Stimulated activated CD8-positive, alpha-beta memory T cell treated with anti-CD3 and anti-CD28 coated beads, Interleukin-12 subunit alpha, Interleukin-12 subunit beta, amount 100 ng/mL, for 24 hours (primary cell): Measurements from ENCODE around the gene GSK3A.
A peak's percentile ranks its signal among the peaks of the same experiment; 100 is the strongest.

Experiments used
- DNase-seq: peaks from one replicate; pipeline ENCODE4 v3.0.0-alpha.2; 2020; ENCODE audit errors: extremely low read depth

GSK3A gene

DNA sequence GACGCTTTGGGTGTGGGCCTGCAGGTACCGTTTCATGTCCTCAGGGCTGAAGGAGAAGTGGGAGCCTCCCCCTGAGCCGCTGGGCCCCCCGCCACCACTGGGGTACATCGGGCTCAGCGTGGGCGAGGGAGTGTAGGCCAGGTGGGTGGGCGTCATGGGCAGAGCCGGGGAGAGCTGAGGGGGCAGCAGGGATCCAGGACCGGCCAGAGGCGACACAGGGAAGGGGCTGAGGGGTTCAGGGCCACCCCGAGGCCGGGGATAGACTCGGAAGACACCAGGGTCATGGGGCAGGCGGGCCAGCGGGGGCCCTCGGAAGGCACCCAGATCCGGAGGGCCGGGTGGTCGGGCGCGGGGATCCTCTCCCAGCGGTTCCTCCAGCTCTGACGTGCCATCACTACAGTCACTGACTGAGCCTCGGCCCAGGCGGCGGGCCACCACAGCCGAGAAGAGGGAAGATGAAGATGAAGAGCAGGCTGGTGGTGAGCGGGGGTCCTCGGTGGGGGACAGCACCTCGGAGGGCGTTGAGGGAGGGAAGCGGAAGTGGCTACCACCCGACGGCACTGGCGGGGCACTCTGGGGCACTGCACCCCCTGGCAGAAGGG is 6.8 kb upstream of the GSK3A start:
- DNase-seq = no peak

DNA sequence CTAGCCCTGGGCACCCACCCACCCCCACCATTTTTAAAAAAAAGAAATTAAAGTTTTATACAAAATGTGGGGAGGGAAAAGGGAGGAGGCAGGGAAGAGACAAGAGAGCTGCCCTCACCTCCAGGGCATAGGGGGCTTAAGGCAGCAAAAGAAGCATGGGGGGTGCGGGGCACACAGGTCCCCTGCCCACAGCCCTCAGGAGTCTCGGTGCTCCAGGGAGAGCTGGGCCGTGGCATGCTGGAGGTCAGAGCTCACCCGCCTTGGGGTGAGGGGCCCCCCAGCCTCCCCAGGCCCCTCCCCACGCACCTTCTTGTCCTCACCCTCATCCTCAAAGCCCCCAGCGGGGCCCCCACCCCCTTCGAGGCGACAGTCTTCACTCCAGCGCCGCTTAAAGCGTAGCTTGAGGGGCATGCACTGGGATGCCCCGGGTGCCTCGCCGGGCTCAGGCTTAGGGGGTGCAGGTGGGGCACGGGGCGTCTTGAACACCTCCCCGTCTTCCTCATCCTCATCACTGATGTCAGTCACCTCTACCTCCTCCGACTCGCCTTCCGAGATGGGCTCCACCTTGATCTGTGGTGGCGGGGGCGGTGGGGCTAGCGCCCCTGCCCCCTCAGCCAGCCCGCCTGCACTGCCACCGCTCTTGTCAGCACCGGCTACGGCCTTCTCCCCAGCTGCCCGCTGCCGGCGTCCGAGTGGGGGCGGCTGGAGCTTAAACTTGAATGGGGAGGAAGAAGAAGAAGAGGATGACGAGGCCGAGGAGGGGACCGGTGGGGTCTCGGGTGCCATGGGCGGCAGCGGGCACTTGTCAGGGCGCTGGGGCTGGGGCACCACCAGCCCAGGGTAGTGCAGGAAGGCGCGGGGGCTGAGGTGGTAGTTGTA is 6.1 kb upstream of the GSK3A start:
- no peak for DNase-seq

DNA sequence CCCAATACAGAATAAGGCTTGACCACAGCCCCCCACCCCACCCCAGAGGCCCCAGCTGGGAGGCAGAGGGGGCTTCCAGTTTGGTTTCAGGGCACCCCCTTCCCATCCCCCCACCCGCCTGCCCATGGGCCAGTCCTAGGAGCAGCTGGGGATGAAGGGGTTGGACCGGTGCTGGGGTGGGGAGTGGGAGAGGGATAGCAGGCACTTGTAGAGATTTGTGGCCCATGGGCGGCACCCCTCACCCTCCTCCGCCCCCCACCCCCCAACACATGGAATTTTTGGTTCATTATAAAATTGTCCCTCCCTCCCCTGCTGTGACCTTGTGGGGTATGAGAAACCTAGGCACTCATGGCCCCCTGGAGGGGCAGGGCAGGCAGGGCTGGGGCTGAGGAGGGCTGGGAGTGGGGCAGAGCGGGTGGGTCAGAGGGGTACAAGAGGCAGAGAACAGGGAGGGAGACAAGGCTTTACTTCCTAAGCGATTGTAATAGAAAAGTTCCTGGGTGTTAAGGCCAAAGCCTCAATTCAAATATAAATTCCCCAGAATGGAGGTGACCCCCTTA is 5.3 kb upstream of the GSK3A start:
- DNase-seq = no peak

DNA sequence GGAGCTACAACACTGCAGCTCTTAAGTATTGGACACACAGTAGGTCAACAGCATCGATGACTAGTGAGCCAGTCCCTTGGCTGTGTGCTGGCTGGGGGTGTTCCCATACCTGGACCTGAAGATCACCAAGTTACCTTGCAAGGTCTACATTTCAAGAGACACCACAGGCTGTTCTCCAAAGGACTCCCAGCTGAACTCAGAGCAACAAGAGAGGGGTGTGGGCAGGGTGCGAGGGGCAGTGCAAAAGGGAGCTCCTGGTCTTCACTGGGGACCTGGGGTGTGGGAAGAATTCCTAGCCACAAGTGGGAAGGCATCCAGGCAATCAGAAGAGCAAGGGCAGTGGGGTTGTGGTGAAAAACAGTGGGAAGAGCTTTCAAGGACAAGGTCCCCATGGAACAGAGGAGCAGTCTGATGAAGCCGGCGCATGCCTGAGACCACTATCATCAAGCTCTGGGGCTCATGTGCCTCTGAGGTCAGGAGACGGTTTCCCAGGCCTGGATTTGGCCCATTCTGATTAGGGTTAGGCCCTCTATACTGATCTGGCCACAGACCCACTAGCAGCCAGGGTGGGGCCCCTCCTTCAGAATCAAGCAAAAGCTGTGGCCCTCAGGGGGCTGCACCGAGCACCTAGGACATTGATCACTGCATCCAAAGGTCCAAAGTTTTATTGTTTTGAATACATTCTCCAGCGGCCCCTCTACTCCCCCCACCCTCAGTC is 4.7 kb upstream of the GSK3A start:
- no peak for DNase-seq

DNA sequence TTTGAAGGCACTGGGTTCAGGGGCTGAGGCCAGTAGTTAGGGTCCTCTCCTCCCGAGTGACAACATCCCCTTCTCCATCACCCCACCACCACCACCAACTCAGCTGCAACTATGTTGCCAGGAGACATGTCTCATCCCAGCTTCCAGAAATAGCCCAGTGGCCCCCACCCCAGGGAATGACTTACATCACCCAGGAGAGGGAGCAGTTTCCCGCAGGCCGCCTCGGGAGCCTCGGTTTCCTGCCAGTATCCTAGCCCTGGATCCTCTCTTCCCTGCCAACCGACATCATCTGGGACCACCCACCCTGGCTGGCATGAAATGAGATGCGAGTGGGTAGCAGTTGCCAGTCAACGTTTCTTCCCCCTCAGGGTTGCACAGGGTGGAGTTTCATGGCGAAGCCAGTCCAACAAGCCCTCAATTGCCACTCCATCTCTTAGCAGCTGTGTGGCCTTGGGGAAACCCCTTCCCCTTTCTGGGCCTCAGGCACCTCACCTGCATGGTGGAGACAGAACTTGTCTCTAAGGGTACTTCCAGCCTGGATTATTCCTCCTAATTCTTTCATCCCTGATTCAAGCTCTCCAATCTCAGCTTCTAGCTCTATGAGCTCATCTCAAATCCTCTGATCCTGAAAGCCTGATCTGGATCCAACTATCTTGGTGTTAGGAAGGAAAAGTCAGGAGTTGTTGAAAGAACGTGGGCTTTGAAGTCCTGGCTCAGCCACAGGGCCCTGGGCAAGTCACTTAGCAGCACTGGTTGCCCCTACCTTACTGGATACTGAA is 3.9 kb upstream of the GSK3A start:
- DNase-seq = no peak

DNA sequence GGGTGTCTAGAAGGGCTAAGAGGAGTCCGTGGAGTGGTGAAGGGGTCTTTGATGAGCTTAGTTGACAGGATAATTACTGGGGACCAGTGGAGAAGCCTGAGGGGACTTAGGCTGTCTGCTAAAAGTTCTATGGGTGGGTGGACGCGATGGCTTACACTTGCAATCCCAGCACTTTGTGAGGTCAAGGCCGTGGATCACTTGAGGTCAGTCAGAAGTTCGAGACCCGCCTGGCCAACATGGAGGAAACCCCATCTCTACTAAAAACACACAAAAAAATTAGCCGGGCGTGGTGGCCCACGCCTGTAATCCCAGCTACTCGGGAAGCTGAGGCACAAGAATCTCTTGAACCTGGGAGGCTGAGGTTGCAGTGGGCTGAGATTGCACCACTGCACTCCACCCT is 2.8 kb upstream of the GSK3A start:
- DNase-seq = no peak

DNA sequence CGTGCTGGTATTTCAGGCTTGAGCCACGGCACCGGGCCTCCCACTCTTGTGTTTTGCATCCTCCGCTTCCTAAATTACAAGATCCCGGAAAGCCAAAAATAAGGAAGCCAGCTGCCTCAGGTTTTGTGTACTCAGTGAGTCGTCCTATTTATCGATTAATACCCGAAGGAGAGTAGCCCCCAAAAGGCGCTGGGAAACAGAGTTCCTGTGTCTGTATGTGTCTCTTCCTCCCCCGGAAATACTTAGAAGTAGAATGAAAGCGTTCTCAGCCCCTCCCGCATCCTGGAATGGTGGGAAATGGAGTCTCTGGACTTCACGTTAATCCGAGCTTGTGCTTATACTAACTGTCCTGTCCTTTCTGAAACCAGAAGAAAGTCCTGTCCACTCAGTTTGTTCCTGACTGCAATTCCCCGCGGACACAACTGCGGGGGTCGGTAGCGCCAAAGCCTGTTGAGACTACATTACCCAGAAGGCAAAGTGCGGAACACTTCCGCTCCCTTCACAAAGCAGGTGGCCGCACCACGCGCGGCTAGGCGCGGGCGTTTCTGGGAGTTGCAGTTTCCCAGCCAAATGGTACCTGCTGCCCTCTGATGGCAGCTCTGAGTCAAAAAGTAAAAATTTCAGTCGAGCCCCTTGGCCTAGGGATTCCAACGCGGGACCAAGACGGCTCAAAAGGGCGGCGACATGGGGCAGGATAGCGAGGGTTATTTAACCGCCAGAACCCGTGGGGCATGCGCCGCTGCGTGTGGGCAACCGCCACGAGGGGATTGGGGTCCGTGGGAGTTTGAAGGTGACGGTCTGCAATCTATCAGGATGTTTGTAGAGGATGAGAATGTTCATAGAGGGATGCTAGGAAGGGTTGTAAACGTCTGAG is 2.2 kb upstream of the GSK3A start:
- peak; percentile 81 for DNase-seq

DNA sequence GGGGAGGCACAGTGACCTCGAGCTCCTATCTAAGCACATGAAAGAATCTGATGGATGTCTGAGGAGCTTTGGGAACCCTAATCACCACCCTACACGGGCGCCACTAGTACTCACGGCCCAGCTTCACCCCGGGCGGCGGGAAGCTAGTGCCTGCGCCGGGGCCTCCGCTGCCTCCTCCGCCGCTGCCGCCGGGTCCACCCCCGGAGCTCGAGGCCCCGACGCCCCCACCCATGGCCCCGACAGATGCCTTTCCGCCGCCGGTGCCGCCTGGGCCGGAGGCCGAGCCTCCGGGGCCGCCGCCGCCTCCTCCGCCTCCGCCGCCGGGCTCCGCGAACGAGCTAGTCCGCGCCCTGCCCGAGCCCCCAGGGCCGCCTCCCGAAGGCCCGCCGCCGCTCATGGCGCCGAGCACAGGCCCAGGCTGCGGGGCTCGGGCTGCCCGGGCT is 312 bp downstream of the GSK3A start:
- no peak for DNase-seq

DNA sequence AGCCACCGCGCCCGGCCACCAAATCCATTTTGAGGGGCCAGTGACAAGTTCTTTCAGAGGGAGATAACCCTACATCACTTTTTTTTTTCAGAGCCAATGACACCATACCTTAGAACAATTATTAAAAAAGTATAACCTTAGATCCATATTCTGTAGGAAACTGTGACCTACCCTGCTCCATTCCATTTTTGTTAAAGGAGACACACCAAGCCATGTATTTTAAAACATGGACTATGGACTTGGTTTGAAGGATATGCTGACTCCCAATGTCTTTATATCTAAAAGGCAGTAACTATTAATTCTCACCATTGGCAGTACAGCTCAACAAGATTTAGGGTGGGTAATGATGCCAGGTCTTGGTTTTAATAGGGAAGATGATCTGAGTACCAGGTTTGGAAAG is 1.1 kb downstream of the GSK3A start:
- no peak for DNase-seq

DNA sequence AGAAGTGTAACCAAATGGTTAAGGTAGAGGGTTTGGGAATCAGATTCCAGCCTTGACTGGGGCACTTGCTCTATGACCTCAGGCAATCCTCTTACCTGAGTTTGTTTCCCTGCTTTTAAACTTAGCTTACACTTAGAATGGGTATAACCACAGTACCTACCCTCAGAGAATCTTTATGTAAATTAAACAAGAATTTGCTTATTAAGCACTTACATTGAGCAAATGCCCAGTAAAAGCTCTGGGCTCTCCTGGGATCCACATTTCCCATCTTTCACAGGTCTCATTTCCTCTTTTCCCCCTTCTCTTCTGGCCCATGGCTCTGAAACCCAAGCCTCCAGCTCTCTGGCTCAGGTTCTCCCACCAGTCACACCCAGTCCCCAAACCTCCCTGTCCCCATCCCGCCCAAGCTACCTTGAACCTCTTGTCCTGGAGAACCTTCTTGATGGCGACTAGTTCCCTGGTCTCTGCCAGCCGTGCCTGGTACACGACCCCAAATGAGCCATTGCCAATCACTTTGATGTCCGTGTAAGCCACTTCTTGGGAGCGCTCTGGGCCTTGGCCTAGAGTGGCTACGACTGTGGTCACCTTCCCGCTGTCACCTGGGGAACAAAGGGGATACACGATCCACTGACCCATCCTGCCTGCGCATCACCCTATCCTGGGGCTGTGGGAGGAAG is 2.7 kb downstream of the GSK3A start:
- DNase-seq = no peak

DNA sequence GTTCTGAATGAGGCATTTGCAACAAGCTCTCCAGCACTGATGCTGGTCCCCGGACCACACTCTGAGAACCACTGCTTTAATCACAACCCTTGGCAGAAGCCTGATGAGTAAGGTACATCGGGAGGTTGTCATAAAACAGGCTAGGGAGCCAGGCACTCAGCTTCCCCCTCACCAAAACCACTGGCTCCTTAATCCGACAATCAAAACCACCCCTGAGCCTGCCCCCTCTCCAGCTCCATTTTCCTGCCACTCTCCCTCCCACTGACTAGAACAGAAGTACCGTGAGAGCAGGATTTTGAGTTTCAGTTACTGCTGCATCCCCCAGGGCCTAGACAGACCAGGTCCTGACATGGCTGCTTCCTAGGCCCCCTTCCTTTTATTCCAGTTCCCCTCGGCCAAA is 7.2 kb downstream of the GSK3A start:
- no peak for DNase-seq

DNA sequence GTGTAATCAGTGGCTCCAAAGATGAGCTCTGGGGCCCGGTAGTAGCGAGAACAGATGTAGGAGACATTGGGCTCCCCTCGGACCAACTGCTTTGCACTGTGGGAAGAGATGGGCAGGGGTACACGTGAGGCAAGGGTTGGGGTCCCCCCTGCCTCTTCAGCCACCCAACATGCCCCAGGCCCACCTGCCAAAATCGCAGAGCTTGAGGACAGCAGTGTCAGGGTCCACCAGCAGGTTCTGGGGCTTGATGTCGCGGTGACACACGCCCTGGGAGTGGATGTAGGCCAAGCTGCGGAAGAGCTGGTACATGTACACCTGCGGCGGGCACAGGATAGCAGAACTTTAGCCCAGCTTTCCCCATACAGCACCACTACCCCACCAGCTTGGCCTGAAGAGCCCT is 8.0 kb downstream of the GSK3A start:
- DNase-seq = no peak

DNA sequence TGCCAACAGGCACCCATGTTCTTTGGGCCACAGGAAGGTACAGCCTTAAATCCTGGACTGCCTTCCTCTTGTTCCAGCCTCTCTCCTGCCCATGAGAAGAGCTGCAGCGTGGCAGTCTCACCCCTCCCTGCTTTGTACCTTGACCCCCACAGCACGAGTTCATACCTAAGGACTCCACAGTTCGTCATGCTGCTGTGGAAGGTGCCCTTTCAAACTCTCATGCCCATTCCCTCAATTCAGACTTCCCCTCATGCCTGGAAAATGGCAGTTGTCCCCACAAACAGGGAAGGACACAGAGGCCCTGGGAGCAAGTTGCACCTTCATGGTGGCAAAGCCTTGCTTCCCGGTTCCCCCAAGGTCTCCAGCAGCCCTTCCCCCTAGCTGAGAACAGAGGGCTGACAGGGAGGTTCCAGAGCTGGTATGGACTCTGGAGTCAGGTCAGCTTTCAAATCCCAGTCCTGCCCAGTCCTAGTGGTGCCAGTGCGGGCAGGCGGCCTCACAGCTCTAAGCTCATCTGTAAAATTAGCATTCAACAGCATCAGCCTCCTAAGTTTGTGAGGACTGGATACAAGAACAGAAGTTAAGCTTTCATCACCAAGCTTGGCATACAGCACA is 8.6 kb downstream of the GSK3A start:
- DNase-seq = no peak

DNA sequence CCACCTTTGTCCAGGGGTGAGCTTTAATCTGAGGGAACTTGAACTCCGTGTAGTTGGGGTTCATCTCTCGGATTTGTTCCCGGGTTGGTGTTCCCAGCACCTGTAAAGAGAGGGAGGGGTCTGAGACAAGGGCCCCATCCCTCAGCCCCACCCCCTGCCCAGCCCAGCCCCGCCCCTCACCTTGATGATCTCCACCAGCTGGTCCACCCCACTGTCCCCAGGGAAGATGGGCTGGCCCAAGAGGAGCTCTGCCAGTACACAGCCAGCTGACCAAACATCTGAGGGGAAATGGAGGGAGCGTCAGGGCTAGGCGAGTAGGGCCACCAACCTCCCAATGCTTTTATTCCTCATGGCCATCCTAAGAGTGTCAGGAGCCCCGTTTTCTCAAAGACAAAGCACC is 9.3 kb downstream of the GSK3A start:
- no peak for DNase-seq

DNA sequence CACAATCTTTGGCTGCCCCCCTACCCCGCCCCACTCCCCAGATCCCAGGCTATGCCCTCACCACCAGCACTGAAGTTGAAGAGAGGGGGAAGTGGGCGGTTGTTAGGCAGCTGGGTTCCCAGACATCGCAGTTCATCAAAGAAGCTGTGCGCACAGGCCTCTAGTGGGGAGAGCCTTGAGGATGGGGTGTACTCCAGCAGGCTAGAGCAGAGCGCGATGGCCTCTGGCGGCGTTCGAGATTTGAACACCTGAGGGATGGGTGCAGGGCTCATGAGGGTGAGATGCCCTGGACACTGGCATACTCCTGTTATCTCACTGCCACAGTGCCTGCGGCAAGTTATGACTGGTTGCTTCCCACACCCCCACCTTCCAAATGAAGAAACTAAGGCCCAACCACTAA is 10.0 kb downstream of the GSK3A start:
- DNase-seq = no peak

DNA sequence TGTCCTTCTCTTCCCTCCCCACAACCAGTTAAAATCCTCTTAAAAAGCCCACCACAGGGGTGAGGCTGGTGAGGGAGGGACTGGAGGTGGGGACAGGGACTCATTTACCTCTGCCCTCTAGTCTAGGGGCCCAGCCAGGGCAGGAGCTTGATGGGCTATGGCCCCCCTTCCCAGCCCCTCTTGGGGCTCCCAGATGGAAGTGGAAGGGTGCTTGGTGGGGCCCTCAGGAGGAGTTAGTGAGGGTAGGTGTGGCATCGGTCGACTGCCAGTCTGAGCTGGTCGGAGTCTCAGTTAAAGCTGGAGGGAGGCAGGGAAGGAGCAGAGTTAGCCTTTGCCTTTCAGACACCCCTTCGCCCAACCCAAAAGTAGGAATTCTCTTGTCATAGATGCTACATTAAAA is 11.8 kb downstream of the GSK3A start:
- DNase-seq = no peak

DNA sequence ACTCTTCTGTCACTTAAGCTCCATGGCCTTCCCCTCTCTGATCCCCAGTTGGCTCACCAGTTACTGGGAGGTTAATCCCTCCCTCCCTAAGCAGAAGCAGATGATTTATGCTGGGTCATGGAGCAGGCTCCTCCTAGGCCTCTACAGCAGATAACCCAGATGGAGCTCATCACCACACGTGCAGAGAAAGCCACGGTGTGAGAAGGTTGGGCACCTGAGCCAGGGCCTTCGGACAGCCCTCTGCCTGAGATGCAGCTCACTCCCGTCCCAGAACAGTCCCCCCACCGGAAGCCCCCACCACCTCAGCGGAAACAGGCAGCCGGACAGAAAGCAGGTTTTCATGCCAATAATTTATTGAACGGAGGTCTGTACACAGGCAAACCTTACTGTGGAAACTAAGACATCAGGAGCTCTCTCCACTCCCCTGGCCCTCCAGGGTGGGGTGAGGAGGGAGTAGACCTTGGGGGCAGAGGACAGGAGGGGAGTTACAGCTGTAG is 12.5 kb downstream of the GSK3A start:
- DNase-seq = no peak

DNA sequence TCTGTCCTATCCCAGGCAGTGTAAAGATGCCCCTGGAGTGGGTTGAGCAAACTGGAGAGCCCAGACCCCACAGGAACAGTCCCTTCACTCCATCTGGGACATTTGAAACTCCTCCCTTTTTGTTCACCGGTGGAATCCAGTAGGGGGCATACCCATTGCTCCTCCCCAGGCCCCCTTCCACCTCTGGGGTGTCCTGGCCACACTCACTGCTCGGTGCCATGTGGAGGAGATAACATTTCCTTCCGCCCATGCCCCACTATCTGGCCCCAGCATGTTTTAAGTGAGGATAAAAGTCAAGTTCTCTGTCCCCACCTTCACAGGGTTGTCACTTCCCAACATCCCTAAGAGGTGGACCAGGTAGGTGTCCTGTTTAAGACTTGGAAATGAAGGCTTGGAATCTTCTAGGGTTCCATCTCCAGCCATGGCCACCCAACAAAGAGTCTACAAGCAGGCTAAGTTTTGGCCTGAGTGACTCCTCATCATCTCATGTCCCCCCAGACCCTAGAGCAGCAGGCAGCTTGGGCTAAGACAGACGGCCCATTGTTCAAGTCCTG is 13.0 kb downstream of the GSK3A start:
- DNase-seq = no peak

DNA sequence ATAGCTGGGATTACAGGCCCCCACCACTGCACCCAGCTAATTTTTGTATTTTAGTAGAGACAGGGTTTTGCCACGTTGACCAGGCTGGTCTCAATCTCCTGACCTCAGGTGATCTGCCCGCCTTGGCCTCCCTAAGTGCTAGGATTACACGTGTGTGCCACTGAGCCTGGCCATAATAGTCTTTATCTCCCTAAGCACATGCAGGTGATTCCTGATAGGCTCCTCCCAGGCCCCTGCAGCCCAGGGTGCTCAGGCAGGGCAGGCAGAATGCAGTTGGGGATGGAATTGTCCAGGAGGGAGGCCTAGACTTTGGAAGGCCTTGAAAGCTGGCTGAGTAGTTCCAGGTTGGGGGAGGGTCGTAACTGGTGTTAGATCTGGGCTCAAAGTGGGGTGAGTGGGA is 13.8 kb downstream of the GSK3A start:
- DNase-seq = no peak
